ENCODE measurements around the gene GCKR. TPM values are rescaled to one million over a fixed set of nuclear protein-coding genes. Genes with fewer than 3 reads are reported as not detected.
"Not testable (repeated sequence)": the region's sequence is repeated elsewhere in the genome, so short reads cannot be mapped to it uniquely, and the experiment has no call there.

The GCKR gene
- total RNA-seq, 1 donor from 2014 or later = 0.16 TPM

GRCh38 chr2:27518113-27518781, 21.6 kb downstream of the GCKR start:
- no peak for DNase-seq

GRCh38 chr2:27518782-27519113, 22.1 kb downstream of the GCKR start:
- DNase-seq = no peak

GRCh38 chr2:27520316-27520715, 23.7 kb downstream of the GCKR start:
- DNase-seq = no peak

GRCh38 chr2:27522400-27522945, 25.8 kb downstream of the GCKR start:
- no peak for DNase-seq

- no peak for DNase-seq
Measured at GRCh38 chr2:27527182-27527581, 30.5 kb downstream of the GCKR start.

GRCh38 chr2:27531983-27532382, 35.3 kb downstream of the GCKR start:
- DNase-seq = no peak

- no peak for DNase-seq
Measured at GRCh38 chr2:27537287-27537686, 40.6 kb downstream of the GCKR start.

- not testable (repeated sequence) for DNase-seq
Measured at GRCh38 chr2:27538839-27539450, 42.3 kb downstream of the GCKR start.

GRCh38 chr2:27539649-27540048, 43.0 kb downstream of the GCKR start:
- DNase-seq = not testable (repeated sequence)

- DNase-seq = no peak
Measured at GRCh38 chr2:27544143-27544821, 47.6 kb downstream of the GCKR start.

GRCh38 chr2:27545348-27546141, 48.9 kb downstream of the GCKR start:
- no peak for DNase-seq

- no peak for DNase-seq
Measured at GRCh38 chr2:27549303-27549702, 52.7 kb downstream of the GCKR start.

- no peak for DNase-seq
Measured at GRCh38 chr2:27551514-27551913, 54.9 kb downstream of the GCKR start.

- no peak for DNase-seq
Measured at GRCh38 chr2:27552941-27553340, 56.3 kb downstream of the GCKR start.

GRCh38 chr2:27554451-27554850, 57.8 kb downstream of the GCKR start:
- not testable (repeated sequence) for DNase-seq

- DNase-seq = no peak
Measured at GRCh38 chr2:27559228-27559627, 62.6 kb downstream of the GCKR start.

- no peak for DNase-seq
Measured at GRCh38 chr2:27561060-27561459, 64.4 kb downstream of the GCKR start.

GRCh38 chr2:27566628-27567027, 70.0 kb downstream of the GCKR start:
- no peak for DNase-seq

- DNase-seq = no peak
Measured at GRCh38 chr2:27569398-27569797, 72.8 kb downstream of the GCKR start.

- no peak for DNase-seq
Measured at GRCh38 chr2:27571197-27571596, 74.6 kb downstream of the GCKR start.

GRCh38 chr2:27571681-27572080, 75.0 kb downstream of the GCKR start:
- no peak for DNase-seq

GRCh38 chr2:27572439-27572838, 75.8 kb downstream of the GCKR start:
- no peak for DNase-seq

GRCh38 chr2:27572998-27573429, 76.4 kb downstream of the GCKR start:
- DNase-seq = no peak
